ENCODE results near the gene CPEB3. TPM values are rescaled to one million over a fixed set of nuclear protein-coding genes. Genes with fewer than 3 reads are reported as not detected.
"Not testable (repeated sequence)": the region's sequence is repeated elsewhere in the genome, so short reads cannot be mapped to it uniquely, and the experiment has no call there.

CPEB3 gene
- total RNA-seq, result 1 to 10 TPM; 4.8 to 6.6 (median 5.7) TPM
- polyA plus RNA-seq, result 1 to 10 TPM; 2.3 TPM
- long read RNA-seq, donor 1, partial matches to known transcripts, result 0 of 2 reads
- long read RNA-seq, donor 1, other reads (novel, unspliced or antisense), result 2 of 2 reads
- long read RNA-seq, donor 2, result 0 reads
- long read RNA-seq, donor 3, partial matches to known transcripts, result 3 of 14 reads
- long read RNA-seq, donor 3, other reads (novel, unspliced or antisense), result 11 of 14 reads

DNA sequence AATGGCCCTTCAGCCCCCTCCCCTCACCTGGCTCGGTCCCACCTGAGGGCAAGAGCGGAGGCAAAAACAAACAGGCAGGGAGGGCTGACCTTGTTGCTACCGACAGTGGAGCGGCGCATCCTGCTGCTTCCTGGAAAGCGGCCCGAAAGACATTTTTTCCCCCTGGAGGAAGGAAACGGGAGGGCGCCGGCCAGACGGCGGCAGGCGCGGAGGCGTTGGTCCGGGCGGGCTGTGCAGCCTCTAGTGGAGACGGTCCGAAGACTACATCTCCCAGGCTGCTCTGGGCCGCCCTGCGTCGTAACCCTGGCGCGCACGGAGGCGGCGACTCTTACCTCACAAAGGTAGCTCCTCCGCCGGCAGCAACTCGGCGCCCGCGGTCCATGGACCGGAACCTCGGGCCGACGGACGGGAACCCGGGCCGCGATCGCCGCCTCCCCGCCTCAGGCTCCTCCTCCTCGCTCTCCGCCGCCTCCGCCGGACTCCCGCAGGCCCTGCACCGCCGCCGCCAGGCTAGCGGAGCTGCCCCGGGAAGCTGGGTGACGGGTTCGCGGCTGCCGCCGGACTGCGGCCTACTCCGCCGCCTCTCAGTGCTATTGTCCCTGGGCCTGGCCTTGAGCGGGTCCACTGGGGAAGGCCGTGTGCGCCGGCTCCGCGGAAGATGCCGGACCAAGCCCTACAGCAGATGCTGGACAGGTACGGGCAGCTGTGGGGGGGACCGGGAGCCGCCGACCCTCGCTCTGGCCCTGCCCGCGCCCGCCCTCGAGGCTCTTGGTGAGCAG, at the start of gene CPEB3, which contains the start of gene MARCHF5:
TSS of gene CPEB3 (minus strand) at position 242 of the 779 bp plus-strand sequence. CDS start 50,728 bp downstream, outside the sequence.
TSS of gene MARCHF5 (plus strand) at position 331 of the 779 bp plus-strand sequence. CDS start at position 659, 328 bp downstream.
- WGBS, 3 donors, result 0 to 1% (median 0%) methylated on average over 48 to 79 of the region's 79 CpGs
- peaks cover 3% of the 10 kb centered on the region for H3K4me1 ChIP-seq (ENCODE audit: insufficient read depth)
- H3K36me3 ChIP-seq, result no peaks in the 10 kb centered on the region
- DNase-seq, result peak; percentile 96 to 97 (median 96)
- intact Hi-C loops (cut with DNase I), result loop anchor here in 1 of 4 donors (5.0 to 10.0 kb wide), 2 partner anchors 144 to 204 kb away; no protein-coding TSS in a partner anchor
- H3K27ac ChIP-seq, result peak within 1 kb of the TSS; percentile 86 to 93
- no peaks in the 10 kb centered on the region for H3K9me3 ChIP-seq
- peak within 1 kb of the TSS; percentile 80 for H3K4me3 ChIP-seq
- H3K27me3 ChIP-seq, result no peaks in the 10 kb centered on the region
- TF ChIP-seq CTCF (IDR thresholded peaks at IDR 0.05), result peak; percentile 56 to 96 (median 95)
- TF ChIP-seq POLR2A (IDR thresholded peaks at IDR 0.05), result peak; percentile 90
- TF ChIP-seq EP300 (IDR thresholded peaks at IDR 0.05), result no peak

- H3K9me3 ChIP-seq; DNase-seq; H3K27me3 ChIP-seq; H3K4me3 ChIP-seq; H3K4me1 ChIP-seq (ENCODE audit: insufficient read depth); H3K27ac ChIP-seq; H3K36me3 ChIP-seq; intact Hi-C loops (cut with DNase I): not testable (repeated sequence)
- WGBS, 3 donors, result 93 to 97% (median 96%) methylated on average over 6 of the region's 6 CpGs
These were observed 39.0 kb upstream of the CPEB3 start for GRCh38 chr10:92329927-92330326.

DNA sequence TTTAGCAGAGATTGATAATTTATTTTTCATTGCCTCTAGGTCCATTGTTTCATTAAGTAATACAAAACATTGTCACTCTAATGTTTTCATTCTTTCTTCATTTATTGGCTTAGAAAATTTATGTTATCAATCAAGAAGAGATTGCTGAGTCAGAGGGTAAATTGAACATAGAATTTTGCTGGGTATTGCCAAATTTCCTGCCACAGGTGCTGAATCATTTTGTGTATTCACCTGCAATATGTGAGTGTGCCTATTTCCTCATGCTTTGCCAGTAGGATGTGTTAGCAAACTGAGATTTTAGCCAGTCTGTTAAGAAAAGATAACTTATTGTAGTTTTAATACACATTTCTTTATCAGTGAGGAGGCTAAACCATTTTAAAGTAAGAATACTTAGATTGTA, 38.1 kb upstream of the CPEB3 start:
- intact Hi-C loops (cut with DNase I), result no loop called here
- H3K9me3 ChIP-seq, result no peaks in the 10 kb centered on the region
- H3K36me3 ChIP-seq, result no peaks in the 10 kb centered on the region

GRCh38 chr10:92327445-92328433, 36.9 kb upstream of the CPEB3 start:
- TF ChIP-seq EP300 (IDR thresholded peaks at IDR 0.05) (no peak), POLR2A (IDR thresholded peaks at IDR 0.05) (no peak), CTCF (IDR thresholded peaks at IDR 0.05) (no peak)
- 20 to 56% (median 28%) methylated on average over 3 of the region's 3 CpGs for WGBS, 3 donors

More for the DNA sequence above, 38.1 kb upstream of the CPEB3 start:
- no peak for TF ChIP-seq CTCF (IDR thresholded peaks at IDR 0.05)
- no peak for TF ChIP-seq EP300 (IDR thresholded peaks at IDR 0.05)
- TF ChIP-seq POLR2A (IDR thresholded peaks at IDR 0.05), result no peak
- peak overlapping the region in 1 of 2 donors; percentile 40 for H3K27ac ChIP-seq
- no peak overlapping the region for H3K4me3 ChIP-seq
- no peak for DNase-seq
- no peaks in the 10 kb centered on the region for H3K27me3 ChIP-seq
- no peaks in the 10 kb centered on the region for H3K4me1 ChIP-seq (ENCODE audit: insufficient read depth)

More at GRCh38 chr10:92327445-92328433, 36.9 kb upstream of the CPEB3 start:
- Histone ChIP-seq H3K4me3 (no peak overlapping the region), H3K9me3 (no peaks in the 10 kb centered on the region), H3K4me1 (ENCODE audit: insufficient read depth) (peaks cover 4% of the 10 kb centered on the region), H3K36me3 (no peaks in the 10 kb centered on the region), H3K27me3 (no peaks in the 10 kb centered on the region), H3K27ac (peak overlapping the region in 1 of 2 donors; percentile 38)
- intact Hi-C loops (cut with DNase I), result no loop called here
- no peak for DNase-seq

Data from ovary (tissue), 10 donors.